Measurements from ENCODE around the gene PBX4.

Gene PBX4

GRCh38 chr19:19655051-19655594 lies 36.6 kb upstream of the PBX4 start:
- DNase-seq (ENCODE audit: insufficient read length, low spot score) (peak; percentile 0), FAIRE-seq (no peak)
- no peak for TF ChIP-seq POLR2A (IDR thresholded peaks at IDR 0.05; ENCODE audit: low read depth, low read length)

GRCh38 chr19:19654441-19654840 lies 36.0 kb upstream of the PBX4 start:
- FAIRE-seq (no peak), DNase-seq (ENCODE audit: insufficient read length, low spot score) (no peak)
- no peak for TF ChIP-seq POLR2A (IDR thresholded peaks at IDR 0.05; ENCODE audit: low read depth, low read length)

GRCh38 chr19:19653597-19654147 lies 35.2 kb upstream of the PBX4 start:
- DNase-seq (ENCODE audit: insufficient read length, low spot score) (no peak), FAIRE-seq (no peak)
- no peak for TF ChIP-seq POLR2A (IDR thresholded peaks at IDR 0.05; ENCODE audit: low read depth, low read length)

GRCh38 chr19:19652482-19653295 lies 34.2 kb upstream of the PBX4 start:
- DNase-seq (ENCODE audit: insufficient read length, low spot score): no peak
- no peak for TF ChIP-seq POLR2A (IDR thresholded peaks at IDR 0.05; ENCODE audit: low read depth, low read length)
- no peak for FAIRE-seq

GRCh38 chr19:19651076-19651475 lies 32.6 kb upstream of the PBX4 start:
- no peak for TF ChIP-seq POLR2A (IDR thresholded peaks at IDR 0.05; ENCODE audit: low read depth, low read length)
- no peak for FAIRE-seq
- DNase-seq (ENCODE audit: insufficient read length, low spot score): no peak

GRCh38 chr19:19650331-19650730 lies 31.8 kb upstream of the PBX4 start:
- no peak for FAIRE-seq
- DNase-seq (ENCODE audit: insufficient read length, low spot score): no peak
- TF ChIP-seq POLR2A (IDR thresholded peaks at IDR 0.05; ENCODE audit: low read depth, low read length): no peak

- DNase-seq (ENCODE audit: insufficient read length, low spot score): no peak
- no peak for FAIRE-seq
- TF ChIP-seq POLR2A (IDR thresholded peaks at IDR 0.05; ENCODE audit: low read depth, low read length): no peak
Measured at GRCh38 chr19:19649580-19649995, 31.1 kb upstream of the PBX4 start.

GRCh38 chr19:19649155-19649554 lies 30.7 kb upstream of the PBX4 start:
- no peak for TF ChIP-seq POLR2A (IDR thresholded peaks at IDR 0.05; ENCODE audit: low read depth, low read length)
- DNase-seq (ENCODE audit: insufficient read length, low spot score) (no peak), FAIRE-seq (no peak)

GRCh38 chr19:19647037-19647835 lies 28.7 kb upstream of the PBX4 start:
- DNase-seq (ENCODE audit: insufficient read length, low spot score) (no peak), FAIRE-seq (no peak)
- no peak for TF ChIP-seq POLR2A (IDR thresholded peaks at IDR 0.05; ENCODE audit: low read depth, low read length)

- DNase-seq (ENCODE audit: insufficient read length, low spot score) (no peak), FAIRE-seq (no peak)
- no peak for TF ChIP-seq POLR2A (IDR thresholded peaks at IDR 0.05; ENCODE audit: low read depth, low read length)
Measured at GRCh38 chr19:19645233-19645870, 26.9 kb upstream of the PBX4 start.

- FAIRE-seq (no peak), DNase-seq (ENCODE audit: insufficient read length, low spot score) (no peak)
- TF ChIP-seq POLR2A (IDR thresholded peaks at IDR 0.05; ENCODE audit: low read depth, low read length): no peak
Measured at GRCh38 chr19:19644054-19644388, 25.5 kb upstream of the PBX4 start.

- TF ChIP-seq POLR2A (IDR thresholded peaks at IDR 0.05; ENCODE audit: low read depth, low read length): peak; percentile 26; the same call in 1 of the 2 replicates
- FAIRE-seq (no peak), DNase-seq (ENCODE audit: insufficient read length, low spot score) (peak; percentile 84)
Measured at GRCh38 chr19:19643158-19644053, 24.9 kb upstream of the PBX4 start, which contains the start of gene GMIP. TSS of gene GMIP (minus strand) at chr19:19643657. CDS start at chr19:19643529, 128 bp downstream.

Data from H54 (cell line).